Measurements from ENCODE around the gene FBXO22. TPM values are rescaled to one million over a fixed set of nuclear protein-coding genes. Genes with fewer than 3 reads are reported as not detected.

The FBXO22 gene
- 63.0 and 67.0 TPM in 2 replicates for total RNA-seq

GRCh38 chr15:75903331-75904239 lies at the start of gene FBXO22:
TSS of gene FBXO22 (plus strand) at chr15:75903878. CDS start at chr15:75903964, 86 bp downstream.

Small RNAs within 50 kb of the gene (small RNA-seq; reads per million reads assigned to genes)
- not detected for gene RN7SL510P

Other genes with a start within 250 kb of the FBXO22 start
- gene CSPG4, start 191.0 kb upstream of the FBXO22 start, total RNA-seq, result 0.07 and 0.13 TPM in 2 replicates
- 56.3 and 65.0 TPM in 2 replicates for gene UBE2Q2, start 60.4 kb upstream of the FBXO22 start, total RNA-seq
- not detected in 2 replicates for gene NRG4, start 108.5 kb downstream of the FBXO22 start, total RNA-seq
- gene TMEM266, start 156.1 kb downstream of the FBXO22 start, total RNA-seq, result not detected in 2 replicates